Activated gamma-delta T cell treated with anti-CD3 and anti-CD28 coated beads, Interleukin-2, amount 50 U/mL, for 16 hours (primary cell): ENCODE results near the gene GMCL2.

Experiments
- DNase-seq: peaks from one replicate; pipeline ENCODE4 v3.0.0-alpha.2; 2020; ENCODE audit warnings: low read depth

Gene GMCL2

DNA sequence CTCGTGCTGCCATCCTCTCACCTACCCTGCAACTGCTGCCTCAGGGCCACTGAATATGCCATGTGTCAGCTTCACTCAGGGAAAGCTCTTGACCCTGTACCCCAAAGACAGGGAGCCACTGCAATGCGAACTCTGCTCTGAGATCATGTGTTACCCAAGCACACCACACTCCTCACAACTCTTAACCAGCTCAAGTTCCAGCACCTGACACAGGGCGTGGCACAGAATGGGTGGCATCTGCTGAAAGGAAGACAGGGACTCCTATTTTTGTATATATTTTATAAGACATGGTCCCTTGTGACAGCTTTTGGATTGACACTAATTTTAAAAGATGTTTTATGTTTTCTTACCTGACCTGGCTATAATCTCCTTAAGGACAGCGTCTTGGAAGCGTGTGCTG lies 34.7 kb upstream of the GMCL2 start:
- no peak for DNase-seq

GRCh38 chr5:178221282-178221681 lies 34.1 kb upstream of the GMCL2 start:
- DNase-seq, result no peak

DNA sequence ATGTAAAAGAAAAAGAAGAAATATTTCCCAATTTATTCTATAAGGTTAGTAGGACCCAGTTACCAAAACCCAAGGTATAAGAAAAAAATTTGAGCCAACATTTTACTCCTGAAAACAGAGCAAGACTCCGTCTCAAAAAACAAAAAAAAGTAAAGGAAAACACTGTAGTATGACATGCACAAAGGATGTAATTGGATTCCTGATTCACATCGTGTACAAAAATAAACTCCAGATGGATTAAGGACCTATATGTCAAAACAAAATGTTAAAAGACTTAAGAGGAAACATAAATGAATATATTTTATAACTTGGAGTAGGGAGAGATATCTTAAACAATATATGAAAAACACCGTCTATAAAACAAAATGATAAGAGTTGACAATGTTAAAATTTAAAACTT lies 31.7 kb upstream of the GMCL2 start:
- no peak for DNase-seq

- DNase-seq, result no peak
Observed at GRCh38 chr5:178218237-178218776, 31.1 kb upstream of the GMCL2 start.

- DNase-seq, result no peak
Observed at GRCh38 chr5:178216779-178217178, 29.6 kb upstream of the GMCL2 start.

GRCh38 chr5:178216088-178216534 lies 28.9 kb upstream of the GMCL2 start:
- no peak for DNase-seq

GRCh38 chr5:178215280-178216002 lies 28.3 kb upstream of the GMCL2 start:
- no peak for DNase-seq

DNA sequence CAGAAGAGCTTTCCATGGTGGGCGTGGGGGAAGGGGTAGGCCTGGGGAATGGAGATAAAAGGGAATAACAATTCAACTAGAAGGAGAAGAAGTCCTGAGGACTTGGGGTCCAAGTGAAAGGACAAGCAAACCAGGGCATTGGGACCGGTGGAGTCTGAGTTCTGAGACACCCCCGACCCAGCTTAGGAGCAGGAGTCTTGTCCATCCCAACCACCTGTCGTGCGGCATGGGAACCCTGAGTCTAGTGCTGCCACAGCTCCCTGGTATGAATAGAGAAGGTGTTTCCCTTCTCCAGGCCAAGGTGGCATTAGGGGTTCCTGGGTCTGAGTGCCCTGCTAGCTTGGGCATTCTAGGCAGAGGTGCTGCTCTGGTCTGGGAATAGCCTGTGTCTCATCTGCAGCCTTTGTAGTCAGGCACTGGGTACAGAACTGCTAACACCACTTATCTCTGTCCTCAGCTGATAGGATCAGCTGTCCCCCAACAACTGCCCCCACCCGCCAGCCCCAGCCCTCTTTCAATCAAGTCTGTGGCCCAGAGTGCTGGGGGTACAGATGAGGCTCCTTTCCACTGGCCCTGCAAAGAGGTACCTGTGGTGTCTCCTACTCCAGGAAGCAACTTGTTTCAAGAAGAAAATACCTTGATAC lies 27.1 kb upstream of the GMCL2 start:
- no peak for DNase-seq

DNA sequence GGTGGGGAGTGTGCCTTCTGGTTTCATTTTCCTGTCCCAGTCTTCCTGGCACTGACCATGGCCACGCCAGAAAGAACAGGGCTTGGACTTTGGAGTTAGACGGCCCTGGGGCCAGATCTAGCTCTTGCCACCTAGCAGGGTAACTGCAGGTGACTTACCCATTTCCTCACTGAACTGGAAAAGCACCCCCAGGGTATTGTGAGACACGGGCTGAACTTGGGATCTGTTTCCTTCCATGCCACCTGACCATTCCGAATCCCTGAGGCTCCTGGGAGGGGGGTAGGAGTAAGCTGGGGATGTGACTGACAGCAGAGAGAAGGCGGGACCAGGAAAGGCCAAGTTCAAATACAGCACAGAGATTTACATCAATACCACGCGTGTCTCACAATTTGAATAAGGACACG lies 26.6 kb upstream of the GMCL2 start:
- DNase-seq, result no peak

- DNase-seq, result no peak
Observed at GRCh38 chr5:178213003-178213461, 25.9 kb upstream of the GMCL2 start.

GRCh38 chr5:178212241-178213002 lies 25.3 kb upstream of the GMCL2 start:
- DNase-seq, result no peak

- no peak for DNase-seq
Observed at GRCh38 chr5:178211095-178212048, 24.2 kb upstream of the GMCL2 start.

DNA sequence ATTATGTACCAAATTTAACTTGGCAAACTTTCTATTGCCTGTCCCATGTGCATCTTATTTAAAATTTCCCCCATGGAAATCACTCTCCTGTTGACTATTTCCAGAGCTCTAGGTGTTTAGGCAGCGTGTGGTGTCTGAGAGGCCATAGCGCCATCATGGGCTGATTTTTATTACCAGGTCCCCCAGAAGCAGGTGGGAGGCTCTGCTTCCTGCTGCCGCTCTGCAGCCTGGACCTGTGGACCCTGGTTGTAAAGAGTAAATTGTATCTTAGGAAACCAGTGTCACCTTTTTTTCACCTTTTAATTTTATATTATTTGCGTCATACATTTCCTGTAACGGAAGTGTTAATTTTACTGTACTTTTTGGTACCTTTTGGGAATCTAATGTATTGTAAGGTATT lies 23.5 kb upstream of the GMCL2 start:
- DNase-seq, result no peak

DNA sequence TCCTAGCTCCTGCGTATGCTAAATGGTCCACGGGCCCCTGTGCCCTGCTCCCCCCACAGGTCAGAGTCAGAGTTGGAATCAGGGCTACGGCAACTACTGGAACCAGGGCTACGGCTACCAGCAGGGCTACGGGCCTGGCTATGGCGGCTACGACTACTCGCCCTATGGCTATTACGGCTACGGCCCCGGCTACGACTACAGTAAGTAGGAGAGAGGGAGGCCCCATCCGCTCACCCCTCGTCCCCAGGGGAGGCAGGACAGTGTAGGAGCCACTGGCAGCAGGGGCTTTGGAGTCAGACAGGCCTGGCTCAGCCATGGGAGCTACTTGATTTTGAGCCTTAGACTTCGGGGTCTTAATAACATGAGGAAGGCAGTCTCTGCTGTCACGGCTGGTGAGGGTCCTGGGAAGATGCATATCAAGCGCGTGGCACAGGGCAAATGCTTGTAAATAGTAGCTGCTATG lies 22.9 kb upstream of the GMCL2 start:
- no peak for DNase-seq

DNA sequence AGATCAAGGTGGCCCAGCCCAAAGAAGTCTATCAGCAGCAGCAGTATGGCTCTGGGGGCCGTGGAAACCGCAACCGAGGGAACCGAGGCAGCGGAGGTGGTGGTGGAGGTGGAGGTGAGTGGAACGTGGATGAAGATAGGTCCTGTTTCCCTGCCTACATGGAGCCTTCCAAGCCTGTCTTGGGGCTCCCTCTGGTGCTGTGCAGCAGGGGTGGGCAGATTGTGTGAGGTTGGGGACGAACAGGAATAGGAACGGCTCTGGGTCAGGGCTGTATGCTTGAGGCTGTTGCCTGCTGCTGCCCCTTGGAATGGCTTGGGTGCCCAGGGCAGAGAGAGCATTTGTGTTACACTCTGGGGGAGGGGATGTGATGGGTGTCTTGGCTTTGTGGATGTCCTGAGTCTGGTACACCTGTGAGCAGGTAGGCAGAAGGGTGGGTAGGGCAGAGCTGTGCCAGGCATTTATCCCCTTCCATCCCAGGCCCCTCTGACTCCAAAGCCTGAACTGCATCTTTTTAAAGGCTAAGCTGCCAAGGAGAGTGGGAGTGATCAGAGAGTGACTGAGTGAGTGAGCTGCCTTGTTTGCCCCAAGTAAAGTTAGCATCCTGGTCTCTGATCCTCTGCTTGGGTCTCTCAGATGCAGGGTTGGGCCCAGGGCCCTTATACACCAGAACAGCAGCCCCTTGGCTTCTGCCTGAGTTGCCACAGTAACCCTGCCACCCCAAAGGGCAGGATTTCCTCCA lies 22.3 kb upstream of the GMCL2 start:
- no peak for DNase-seq

DNA sequence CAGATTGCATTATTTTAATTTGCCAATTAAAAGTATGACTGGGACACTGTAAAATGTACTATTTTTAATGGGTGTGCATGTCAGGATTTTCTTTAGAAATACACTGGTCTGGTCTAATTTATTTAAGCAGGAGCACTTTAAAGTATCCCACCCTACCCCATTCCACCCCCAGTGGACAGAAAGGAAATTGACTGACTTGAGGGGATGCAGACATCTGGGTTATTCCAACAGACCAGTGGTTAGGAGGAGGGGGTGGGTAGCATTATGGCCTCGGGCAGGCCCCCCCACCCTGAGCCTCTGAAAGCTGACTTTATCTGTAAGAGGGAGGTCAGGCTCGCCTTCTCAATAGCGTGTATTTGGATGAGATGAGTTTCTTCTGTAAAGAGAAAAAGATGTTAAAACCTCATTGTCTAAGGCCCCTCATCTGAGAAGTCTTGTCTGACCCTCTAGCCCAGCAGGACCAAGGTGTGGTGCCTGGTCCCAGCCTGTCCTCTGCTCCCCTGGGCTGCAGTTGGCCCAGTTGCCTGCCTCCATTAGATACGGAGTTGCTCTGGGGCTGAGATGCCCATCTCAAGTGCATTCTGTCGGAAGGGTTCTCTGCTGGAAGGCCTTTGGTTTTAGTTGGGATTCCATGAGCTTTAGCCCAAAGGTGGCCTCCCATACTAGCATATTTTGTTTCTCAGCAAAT lies 21.5 kb upstream of the GMCL2 start:
- DNase-seq, result no peak

GRCh38 chr5:178207917-178208280 lies 20.7 kb upstream of the GMCL2 start:
- DNase-seq, result no peak

DNA sequence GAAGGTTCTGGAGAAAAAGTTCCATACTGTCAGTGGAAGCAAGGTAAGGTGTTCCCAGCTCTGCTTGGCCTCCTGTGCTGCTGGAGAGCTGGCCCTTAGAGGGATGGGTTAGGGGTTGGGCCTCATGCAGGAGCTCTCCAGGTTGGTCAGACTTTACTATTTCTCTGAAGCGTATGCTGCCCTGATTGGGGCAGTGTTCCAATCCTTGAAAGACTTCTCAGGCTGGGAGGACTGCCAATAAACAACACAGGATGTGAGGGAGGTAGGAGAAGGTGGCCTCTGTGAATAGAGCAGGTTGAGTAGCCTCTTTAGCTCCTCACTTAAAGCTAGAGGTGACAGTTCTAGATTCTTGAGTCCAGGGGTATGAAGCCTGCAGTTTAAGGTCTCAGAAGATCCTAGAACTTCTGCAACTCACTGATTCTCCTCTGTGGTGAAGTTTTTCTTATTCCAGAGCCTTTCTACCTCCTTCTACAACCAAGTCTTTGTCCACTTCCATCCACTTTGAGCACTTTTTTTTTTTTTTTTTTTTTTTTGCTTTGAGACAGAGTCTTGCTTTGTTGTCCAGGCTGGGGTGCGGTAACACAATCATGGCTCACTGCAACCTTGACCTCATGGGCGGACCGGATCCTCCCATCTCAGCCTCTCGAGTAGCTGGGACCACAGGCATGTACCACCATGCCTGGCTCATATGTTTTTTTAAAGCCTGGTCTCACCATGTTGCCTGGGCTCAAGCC lies 20.2 kb upstream of the GMCL2 start:
- DNase-seq, result no peak
